ENCODE measurements around the gene CTPS1.

Gene CTPS1

DNA sequence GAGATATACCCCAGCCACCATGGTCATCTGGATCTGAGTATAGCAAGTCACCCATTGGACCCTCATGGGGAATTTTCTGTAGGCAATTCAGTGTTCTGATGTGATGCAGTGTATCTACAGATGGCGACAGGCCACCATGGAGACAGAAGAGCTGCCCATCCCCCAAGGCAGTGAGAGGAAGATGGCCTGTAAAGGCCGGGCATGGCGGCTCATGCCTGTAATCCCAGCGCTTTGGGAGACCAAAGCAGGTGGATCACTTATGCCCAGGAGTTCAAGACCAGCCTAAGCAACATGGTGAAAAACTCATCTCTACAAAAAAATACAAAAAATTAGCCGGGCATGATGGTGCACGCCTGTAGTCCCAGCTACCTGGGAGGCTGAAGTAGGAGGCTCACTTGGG is 41.1 kb upstream of the CTPS1 start:
- H3K9me3 ChIP-seq: no peaks in the 10 kb centered on the region
- no peaks in the 10 kb centered on the region for H3K36me3 ChIP-seq
- TF ChIP-seq, protein P1, sequence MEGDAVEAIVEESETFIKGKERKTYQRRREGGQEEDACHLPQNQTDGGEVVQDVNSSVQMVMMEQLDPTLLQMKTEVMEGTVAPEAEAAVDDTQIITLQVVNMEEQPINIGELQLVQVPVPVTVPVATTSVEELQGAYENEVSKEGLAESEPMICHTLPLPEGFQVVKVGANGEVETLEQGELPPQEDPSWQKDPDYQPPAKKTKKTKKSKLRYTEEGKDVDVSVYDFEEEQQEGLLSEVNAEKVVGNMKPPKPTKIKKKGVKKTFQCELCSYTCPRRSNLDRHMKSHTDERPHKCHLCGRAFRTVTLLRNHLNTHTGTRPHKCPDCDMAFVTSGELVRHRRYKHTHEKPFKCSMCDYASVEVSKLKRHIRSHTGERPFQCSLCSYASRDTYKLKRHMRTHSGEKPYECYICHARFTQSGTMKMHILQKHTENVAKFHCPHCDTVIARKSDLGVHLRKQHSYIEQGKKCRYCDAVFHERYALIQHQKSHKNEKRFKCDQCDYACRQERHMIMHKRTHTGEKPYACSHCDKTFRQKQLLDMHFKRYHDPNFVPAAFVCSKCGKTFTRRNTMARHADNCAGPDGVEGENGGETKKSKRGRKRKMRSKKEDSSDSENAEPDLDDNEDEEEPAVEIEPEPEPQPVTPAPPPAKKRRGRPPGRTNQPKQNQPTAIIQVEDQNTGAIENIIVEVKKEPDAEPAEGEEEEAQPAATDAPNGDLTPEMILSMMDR (IDR thresholded peaks at IDR 0.05; ENCODE audit: low read depth, low read length): no peak
- peaks cover 5% of the 10 kb centered on the region; the same call in 1 of the 2 replicates for H3K4me1 ChIP-seq
- no peak for DNase-seq
- no peak overlapping the region for H3K4me3 ChIP-seq (ENCODE audit: low read depth, low read length)
- H3K27me3 ChIP-seq: no peaks in the 10 kb centered on the region

DNA sequence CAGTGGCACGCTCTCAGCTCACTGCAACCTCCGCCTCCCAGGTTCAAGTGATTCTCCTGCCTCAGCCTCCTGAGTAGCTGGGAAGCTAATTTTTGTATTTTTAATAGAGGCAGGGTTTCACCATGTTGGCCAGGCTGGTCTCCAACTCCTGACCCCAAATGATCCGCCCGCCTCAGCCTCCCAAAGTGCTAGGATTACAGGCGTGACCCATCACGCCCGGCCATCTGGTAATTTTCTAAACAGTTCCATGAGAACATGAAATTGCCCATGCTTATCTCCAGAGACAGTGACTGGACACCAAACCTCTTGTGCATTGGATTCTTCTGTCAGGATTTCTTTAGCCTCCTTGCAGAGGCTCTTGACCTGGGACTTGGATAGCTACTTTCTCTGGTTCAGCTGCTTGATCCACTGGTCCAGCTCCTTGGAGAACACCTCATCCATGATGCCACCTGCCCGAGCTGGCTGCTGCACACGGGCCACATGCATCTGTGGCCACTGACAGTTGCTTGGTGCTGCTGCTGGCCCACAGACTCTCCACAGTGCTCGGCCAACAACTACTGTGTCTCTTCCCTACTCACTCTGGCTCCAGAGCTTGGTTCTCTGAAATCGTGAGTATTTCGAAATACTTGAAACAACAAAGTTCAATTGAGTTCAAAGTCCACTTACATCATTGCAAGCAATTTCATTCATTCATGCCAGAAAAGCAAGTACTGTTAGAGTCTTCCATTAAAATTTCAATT is 40.0 kb upstream of the CTPS1 start:
- DNase-seq: no peak
- Histone ChIP-seq H3K9me3 (no peaks in the 10 kb centered on the region), H3K4me1 (peaks cover 5% of the 10 kb centered on the region; the same call in 1 of the 2 replicates), H3K4me3 (ENCODE audit: low read depth, low read length) (no peak overlapping the region), H3K36me3 (no peaks in the 10 kb centered on the region), H3K27me3 (no peaks in the 10 kb centered on the region)
- TF ChIP-seq, protein P1 (IDR thresholded peaks at IDR 0.05; ENCODE audit: low read depth, low read length): no peak

DNA sequence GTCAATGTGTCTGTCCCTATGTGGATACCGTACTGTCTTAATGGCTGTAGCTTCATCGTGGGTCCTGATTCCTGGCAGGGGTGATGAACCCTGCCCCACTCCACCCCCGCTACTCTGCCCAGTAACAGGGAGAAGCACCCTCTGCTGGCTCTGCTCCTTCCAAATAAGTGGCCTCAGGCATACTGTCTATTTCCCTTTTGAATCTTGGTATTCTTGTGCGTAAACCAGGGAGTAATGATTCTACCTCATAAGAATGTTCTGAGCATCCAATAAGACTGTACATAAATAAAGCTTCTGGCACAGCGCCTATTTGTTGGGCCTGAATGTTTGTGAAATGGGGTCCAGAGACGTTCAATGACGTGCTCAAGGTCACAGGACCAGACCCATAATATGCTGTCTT is 35.2 kb upstream of the CTPS1 start:
- no peak for DNase-seq
- no peak overlapping the region for H3K4me3 ChIP-seq (ENCODE audit: low read depth, low read length)
- no peaks in the 10 kb centered on the region for H3K9me3 ChIP-seq
- H3K4me1 ChIP-seq: 0 out of 2 replicates have a peak, but pooled peaks cover 2% of the 10 kb centered on the region
- H3K36me3 ChIP-seq: no peaks in the 10 kb centered on the region
- H3K27me3 ChIP-seq: no peaks in the 10 kb centered on the region
- TF ChIP-seq, protein P1 (IDR thresholded peaks at IDR 0.05; ENCODE audit: low read depth, low read length): no peak

DNA sequence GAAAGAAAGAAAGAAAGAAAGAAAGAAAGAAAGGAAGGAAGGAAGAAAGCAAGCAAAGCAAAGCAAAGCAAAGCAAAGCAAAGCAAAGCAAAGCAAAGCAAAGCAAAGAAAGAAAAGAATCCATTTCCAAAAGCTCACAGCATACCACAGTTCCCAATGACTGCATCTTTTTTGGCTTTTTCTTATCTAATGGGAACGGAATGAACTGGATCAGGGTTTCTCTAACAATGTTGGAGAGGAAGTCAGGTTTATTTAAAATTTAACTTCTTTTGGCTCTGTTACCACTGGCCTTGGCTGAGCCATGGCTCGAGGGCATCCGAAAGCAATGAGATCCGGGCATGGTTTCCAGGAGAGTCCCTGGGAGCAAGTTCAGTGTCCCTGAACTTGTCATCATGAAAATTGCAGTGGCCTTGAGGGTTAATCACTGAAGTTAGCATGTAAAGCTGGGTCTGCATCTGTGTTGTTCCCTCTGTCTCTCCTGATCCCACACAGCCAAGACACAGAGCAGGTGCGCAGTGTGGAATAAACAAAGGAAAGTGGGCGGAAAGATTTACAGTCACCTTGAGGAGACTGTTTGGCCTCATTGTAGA is 34.6 kb upstream of the CTPS1 start:
- Histone ChIP-seq H3K9me3 (no peaks in the 10 kb centered on the region), H3K4me3 (ENCODE audit: low read depth, low read length) (no peak overlapping the region), H3K36me3 (no peaks in the 10 kb centered on the region), H3K27me3 (no peaks in the 10 kb centered on the region), H3K4me1 (0 out of 2 replicates have a peak, but pooled peaks cover 2% of the 10 kb centered on the region)
- TF ChIP-seq, protein P1 (IDR thresholded peaks at IDR 0.05; ENCODE audit: low read depth, low read length): no peak
- no peak for DNase-seq

DNA sequence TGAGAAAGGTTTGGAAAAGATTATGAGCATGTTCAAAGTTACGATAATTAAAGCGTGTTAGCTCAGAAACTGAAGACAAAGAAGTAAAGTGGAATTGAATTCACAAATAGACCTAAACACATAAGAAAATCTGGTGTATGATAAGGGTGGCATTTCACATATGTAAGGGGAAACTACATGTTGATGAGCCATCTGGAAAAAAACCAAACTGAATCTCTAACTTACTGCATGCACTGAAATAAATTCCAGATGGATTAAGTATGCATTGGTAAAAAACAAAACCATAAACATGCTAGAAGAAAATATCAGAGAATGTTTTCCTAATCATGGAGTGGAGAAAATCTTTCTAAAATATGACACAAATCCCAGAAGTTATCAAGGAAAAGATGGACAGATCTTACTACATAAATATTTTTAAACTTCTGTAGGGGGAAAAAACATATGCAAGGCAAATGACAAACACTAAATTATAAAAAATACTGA is 34.0 kb upstream of the CTPS1 start:
- TF ChIP-seq, protein P1 (IDR thresholded peaks at IDR 0.05; ENCODE audit: low read depth, low read length): no peak

More for the DNA sequence above, 34.0 kb upstream of the CTPS1 start:
- DNase-seq: no peak
- Histone ChIP-seq H3K4me1 (0 out of 2 replicates have a peak, but pooled peaks cover 2% of the 10 kb centered on the region), H3K4me3 (ENCODE audit: low read depth, low read length) (no peak overlapping the region), H3K27me3 (no peaks in the 10 kb centered on the region), H3K36me3 (no peaks in the 10 kb centered on the region), H3K9me3 (no peaks in the 10 kb centered on the region)
